GM21447 (cell line): ENCODE data around the gene NAPB.

Experiments used
- ATAC-seq: cut with Tn5 transposase; IDR thresholded peaks from one replicate; pipeline ENCODE4 v1.9.1; 2021; ENCODE audit not compliant: unreplicated experiment

The NAPB gene

GRCh38 chr20:23407781-23408464, 13.4 kb downstream of the NAPB start:
- ATAC-seq = peak; percentile 84

GRCh38 chr20:23406880-23407279, 14.4 kb downstream of the NAPB start:
- no peak for ATAC-seq

GRCh38 chr20:23404196-23404595, 17.1 kb downstream of the NAPB start:
- no peak for ATAC-seq

- no peak for ATAC-seq
Observed at GRCh38 chr20:23403751-23404150, 17.5 kb downstream of the NAPB start.

GRCh38 chr20:23401051-23401450, 20.2 kb downstream of the NAPB start:
- ATAC-seq = no peak

- ATAC-seq = no peak
Observed at GRCh38 chr20:23399568-23400241, 21.6 kb downstream of the NAPB start.

- no peak for ATAC-seq
Observed at GRCh38 chr20:23397961-23398360, 23.3 kb downstream of the NAPB start.

GRCh38 chr20:23396950-23397627, 24.2 kb downstream of the NAPB start:
- no peak for ATAC-seq

- ATAC-seq = no peak
Observed at GRCh38 chr20:23393996-23394775, 27.1 kb downstream of the NAPB start.

GRCh38 chr20:23391707-23392310, 29.5 kb downstream of the NAPB start:
- no peak for ATAC-seq

- ATAC-seq = no peak
Observed at GRCh38 chr20:23390091-23390774, 31.1 kb downstream of the NAPB start.

GRCh38 chr20:23387118-23387443, 34.2 kb downstream of the NAPB start:
- no peak for ATAC-seq

GRCh38 chr20:23386304-23387117, 34.8 kb downstream of the NAPB start:
- ATAC-seq = no peak

- no peak for ATAC-seq
Observed at GRCh38 chr20:23381876-23382275, 39.4 kb downstream of the NAPB start.

- no peak for ATAC-seq
Observed at GRCh38 chr20:23379772-23380171, 41.5 kb downstream of the NAPB start.

GRCh38 chr20:23375827-23376226, 45.5 kb downstream of the NAPB start:
- ATAC-seq = no peak

- ATAC-seq = no peak
Observed at GRCh38 chr20:23374441-23374840, 46.8 kb downstream of the NAPB start.

GRCh38 chr20:23371496-23371895, 49.8 kb downstream of the NAPB start:
- ATAC-seq = no peak

GRCh38 chr20:23370873-23371272, 50.4 kb downstream of the NAPB start:
- no peak for ATAC-seq

- ATAC-seq = no peak
Observed at GRCh38 chr20:23370274-23370673, 51.0 kb downstream of the NAPB start.
